ENCODE data around the gene IGF2R.
"Not testable (repeated sequence)": the region's sequence is repeated elsewhere in the genome, so short reads cannot be mapped to it uniquely, and the experiment has no call there.

Gene IGF2R

DNA sequence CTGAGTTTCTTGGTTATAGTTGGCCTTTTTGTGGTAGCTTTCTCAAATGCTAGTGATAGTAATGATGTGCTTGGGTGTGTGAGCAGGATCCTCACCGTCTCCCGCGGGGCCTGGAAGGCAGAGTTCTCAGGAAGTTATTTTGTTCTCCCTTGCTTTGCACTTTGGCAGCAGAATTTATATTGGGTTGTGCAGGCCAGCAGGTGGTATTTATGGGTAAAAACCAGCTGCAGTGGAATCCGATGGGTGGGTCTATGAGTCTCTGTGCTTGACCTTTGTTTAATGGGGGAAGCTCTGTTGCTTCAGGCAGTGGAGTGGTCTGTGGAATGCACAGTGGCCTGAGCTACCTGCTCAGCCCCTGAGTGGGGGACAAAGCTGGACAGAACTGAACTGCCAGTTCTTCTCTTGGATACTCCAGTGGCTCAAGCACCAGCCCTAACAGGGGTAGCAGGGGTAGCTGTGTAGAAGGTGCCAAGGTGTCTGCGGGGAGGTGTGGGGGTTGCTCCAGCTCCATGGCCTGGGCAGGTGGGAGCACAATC is 27.3 kb downstream of the IGF2R start:
- no peak overlapping the region for H3K4me3 ChIP-seq (ENCODE audit: low read depth, low read length)
- no peak for DNase-seq (ENCODE audit: low read depth)
- no peak for TF ChIP-seq CTCF (IDR thresholded peaks at IDR 0.05; ENCODE audit: low read depth, low read length, missing control alignments)

DNA sequence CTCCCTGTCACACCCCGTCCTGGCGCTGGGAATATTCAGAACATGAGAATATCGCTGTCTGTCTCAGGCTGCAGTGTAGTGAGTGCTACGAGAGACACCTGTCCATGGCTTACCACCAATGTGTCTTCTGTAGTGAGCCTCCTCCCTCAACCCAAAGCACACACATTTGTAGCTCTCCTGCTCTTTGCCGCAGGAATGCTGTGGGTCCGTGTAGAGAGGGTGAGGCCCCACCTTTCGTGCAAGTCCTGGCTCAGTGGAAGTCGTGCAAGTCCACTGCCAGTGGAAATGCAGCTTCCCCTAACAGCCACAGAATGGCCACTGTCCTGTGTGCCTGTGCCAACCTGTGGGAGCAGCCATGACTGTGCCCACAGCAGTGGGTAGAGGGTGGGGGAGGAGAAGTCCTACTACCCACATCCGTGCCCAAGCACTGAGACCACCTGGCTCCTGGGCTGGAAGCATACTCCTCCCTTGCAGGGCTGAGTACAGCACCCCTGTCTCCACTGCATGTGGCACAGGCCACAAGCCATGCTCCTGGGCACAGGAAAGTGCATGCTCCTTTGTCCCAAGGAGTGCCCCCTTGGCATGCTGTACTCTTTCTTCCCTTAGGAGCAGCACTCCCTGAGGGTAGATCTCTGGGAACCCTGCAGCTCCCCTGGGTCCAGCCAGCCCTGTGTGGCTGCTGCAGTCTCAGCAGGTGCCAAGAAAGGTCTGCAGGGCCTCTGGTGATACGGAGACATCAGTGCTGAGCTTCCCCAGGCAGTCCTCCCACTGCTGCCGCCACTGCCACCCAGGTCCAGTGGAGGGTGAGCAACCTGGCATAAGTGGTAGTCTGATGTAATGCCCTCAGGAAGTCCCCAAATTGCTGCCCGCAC is 28.0 kb downstream of the IGF2R start:
- no peak for DNase-seq (ENCODE audit: low read depth)
- TF ChIP-seq CTCF (IDR thresholded peaks at IDR 0.05; ENCODE audit: low read depth, low read length, missing control alignments) = no peak
- no peak overlapping the region for H3K4me3 ChIP-seq (ENCODE audit: low read depth, low read length)

DNA sequence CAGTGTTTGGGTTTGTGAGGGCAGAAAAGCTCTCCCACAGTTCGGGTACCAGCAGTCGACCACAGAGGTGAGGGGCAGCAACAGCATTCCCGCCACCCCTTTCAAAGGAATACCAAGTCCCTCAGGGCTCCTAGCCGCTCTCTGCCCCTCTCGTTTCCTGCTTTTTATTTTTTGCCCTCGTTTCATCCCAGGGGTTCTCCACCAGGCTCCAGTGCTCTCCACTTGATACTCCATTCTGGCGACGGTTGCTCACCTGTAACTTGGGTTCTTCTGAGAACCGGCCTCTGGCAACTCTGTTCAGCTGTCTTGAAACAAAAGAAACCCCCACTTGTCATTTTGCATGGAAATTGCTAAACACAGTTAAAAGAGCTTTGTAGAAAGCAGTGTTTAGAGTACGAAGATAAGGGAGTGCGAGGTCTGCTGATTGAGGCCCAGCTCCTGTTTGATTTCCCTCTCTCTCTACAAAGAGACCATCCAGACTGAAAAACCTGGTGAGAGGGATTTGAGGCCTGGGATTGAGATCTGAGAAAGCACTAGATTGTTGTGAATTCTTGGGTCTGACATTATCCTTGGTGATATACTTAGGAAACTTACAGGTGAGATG is 28.7 kb downstream of the IGF2R start:
- H3K4me3 ChIP-seq (ENCODE audit: low read depth, low read length) = no peak overlapping the region
- no peak for TF ChIP-seq CTCF (IDR thresholded peaks at IDR 0.05; ENCODE audit: low read depth, low read length, missing control alignments)
- no peak for DNase-seq (ENCODE audit: low read depth)

DNA sequence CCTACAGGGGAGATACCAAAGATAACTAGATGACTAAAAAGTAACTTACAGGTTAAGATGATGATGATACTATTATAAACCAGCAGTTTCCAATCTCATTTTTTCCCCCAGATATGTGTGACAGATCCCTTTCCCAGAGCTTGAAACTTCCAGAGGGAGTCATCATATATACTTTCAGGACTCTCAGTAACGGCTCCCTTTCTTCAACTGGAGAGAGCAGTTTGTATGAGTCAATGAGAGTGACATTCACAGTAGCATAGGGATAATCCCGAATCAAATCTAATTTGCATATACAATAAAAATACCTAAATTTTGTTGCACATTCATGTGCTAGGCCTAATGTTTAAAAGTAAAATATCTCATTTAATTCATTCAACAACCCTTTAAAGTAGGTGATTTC is 29.7 kb downstream of the IGF2R start:
- no peak for TF ChIP-seq CTCF (IDR thresholded peaks at IDR 0.05; ENCODE audit: low read depth, low read length, missing control alignments)
- no peak for DNase-seq (ENCODE audit: low read depth)
- H3K4me3 ChIP-seq (ENCODE audit: low read depth, low read length) = no peak overlapping the region

GRCh38 chr6:159999240-159999671 is 30.4 kb downstream of the IGF2R start:
- no peak for TF ChIP-seq CTCF (IDR thresholded peaks at IDR 0.05; ENCODE audit: low read depth, low read length, missing control alignments)
- H3K4me3 ChIP-seq (ENCODE audit: low read depth, low read length) = no peak overlapping the region
- DNase-seq (ENCODE audit: low read depth) = no peak

DNA sequence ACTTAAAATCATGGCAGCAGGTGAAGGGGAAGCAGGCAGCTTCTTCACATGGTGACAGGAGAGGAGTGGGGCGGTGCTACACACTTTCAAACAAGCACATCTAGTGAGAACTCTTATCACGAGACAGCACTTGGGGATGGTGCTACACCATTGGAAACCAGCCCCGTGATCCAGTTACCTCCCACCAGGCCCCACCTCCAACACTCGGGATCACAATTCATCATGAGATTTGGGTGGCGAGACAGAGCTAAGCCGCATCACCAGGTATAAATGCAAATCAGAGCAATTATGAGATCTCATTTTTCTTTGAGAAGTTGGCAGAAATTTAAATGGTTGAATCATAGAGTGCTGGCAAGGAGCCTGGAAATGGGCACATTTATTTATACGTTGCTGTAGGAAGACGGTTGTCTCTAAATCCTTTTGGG is 31.4 kb downstream of the IGF2R start:
- DNase-seq (ENCODE audit: low read depth) = no peak
- no peak for TF ChIP-seq CTCF (IDR thresholded peaks at IDR 0.05; ENCODE audit: low read depth, low read length, missing control alignments)
- no peak overlapping the region for H3K4me3 ChIP-seq (ENCODE audit: low read depth, low read length)

GRCh38 chr6:160000893-160001427 is 32.1 kb downstream of the IGF2R start:
- not testable (repeated sequence) for H3K4me3 ChIP-seq (ENCODE audit: low read depth, low read length); DNase-seq (ENCODE audit: low read depth)

Data from GM12864 (cell line).